Right ventricle myocardium inferior (tissue), 1 donor: ENCODE measurements around the gene FBXL19. TPM values are rescaled to one million over a fixed set of nuclear protein-coding genes. Genes with fewer than 3 reads are reported as not detected.
"Not testable (repeated sequence)": the region's sequence is repeated elsewhere in the genome, so short reads cannot be mapped to it uniquely, and the experiment has no call there.

ENCODE experiments used
- ATAC-seq: fragments of 200-7000 bp; cut with Tn5 transposase; one replicate; pipeline ENCODE4 v1.9.1; 2020; ENCODE audit warnings: mild to moderate bottlenecking, moderate library complexity
- DNase-seq: peaks from one replicate; pipeline ENCODE4 v3.0.0; 2021; ENCODE audit errors: missing footprints
- intact Hi-C: fragments of 100-400 bp; cut with DNase I; formaldehyde crosslinking; loops from one replicate; pipeline ENCODE4 v1.11.0; 2022
- long read RNA-seq: library from polyadenylated mRNA; unstranded; transcript quantifications from one replicate; pipeline ENCODE4 v2.0.0, GENCODE V29; 2021
- total RNA-seq: library from RNA; stranded (reverse); fragmentation: NEBNext Ultra II Directional; extraction: Animal tissue kit (Norgen Biotek cat#: 25700); gene quantifications from one replicate; pipeline ENCODE4 v1.2.1, GENCODE V29; 2021
- donor health status: DM: no; HTN: yes; CAD: no; lungs with severe emphysema.

Gene FBXL19, protein sequence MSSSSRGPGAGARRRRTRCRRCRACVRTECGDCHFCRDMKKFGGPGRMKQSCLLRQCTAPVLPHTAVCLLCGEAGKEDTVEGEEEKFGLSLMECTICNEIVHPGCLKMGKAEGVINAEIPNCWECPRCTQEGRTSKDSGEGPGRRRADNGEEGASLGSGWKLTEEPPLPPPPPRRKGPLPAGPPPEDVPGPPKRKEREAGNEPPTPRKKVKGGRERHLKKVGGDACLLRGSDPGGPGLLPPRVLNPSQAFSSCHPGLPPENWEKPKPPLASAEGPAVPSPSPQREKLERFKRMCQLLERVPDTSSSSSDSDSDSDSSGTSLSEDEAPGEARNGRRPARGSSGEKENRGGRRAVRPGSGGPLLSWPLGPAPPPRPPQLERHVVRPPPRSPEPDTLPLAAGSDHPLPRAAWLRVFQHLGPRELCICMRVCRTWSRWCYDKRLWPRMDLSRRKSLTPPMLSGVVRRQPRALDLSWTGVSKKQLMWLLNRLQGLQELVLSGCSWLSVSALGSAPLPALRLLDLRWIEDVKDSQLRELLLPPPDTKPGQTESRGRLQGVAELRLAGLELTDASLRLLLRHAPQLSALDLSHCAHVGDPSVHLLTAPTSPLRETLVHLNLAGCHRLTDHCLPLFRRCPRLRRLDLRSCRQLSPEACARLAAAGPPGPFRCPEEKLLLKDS
- total RNA-seq: 6.3 TPM
- long read RNA-seq: 0 reads

DNA sequence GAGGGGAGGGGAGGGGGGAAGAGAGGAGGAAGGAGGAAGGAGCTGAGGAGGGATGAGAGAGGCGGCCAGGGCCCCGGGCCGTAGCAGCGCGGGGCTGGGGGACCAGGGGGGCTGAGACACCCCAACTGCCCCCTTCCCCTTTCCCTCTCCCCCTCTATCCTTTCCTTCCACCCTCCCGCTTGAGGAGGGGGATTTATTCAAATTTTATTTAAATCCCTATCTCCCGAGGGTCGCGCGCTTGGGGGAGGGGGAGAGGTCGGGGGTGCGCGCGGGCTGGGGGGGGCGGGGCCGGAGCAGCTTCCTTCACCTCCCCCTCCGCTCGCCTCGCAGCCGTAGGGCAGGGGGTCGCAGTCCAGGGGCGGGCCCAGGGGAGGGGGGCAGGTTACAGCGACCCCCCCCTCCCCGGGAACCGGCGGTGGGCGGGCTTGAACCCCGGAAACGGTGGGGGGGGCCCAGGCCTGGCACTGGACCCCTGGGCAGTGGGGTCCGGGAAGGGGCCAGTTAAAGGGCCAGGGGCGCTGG lies at the start of gene FBXL19:
TSS of gene FBXL19 (plus strand) at position 19 of the 522 bp plus-strand sequence. CDS start 2,183 bp downstream, outside the sequence.
- intact Hi-C loops: loop anchor here (2.0 to 10.0 kb wide), 3 partner anchors 25 to 479 kb away; partner anchors contain the start of genes CTF1, ORAI3 and SEPHS2
- no peak for DNase-seq
- ATAC-seq: no peak

DNA sequence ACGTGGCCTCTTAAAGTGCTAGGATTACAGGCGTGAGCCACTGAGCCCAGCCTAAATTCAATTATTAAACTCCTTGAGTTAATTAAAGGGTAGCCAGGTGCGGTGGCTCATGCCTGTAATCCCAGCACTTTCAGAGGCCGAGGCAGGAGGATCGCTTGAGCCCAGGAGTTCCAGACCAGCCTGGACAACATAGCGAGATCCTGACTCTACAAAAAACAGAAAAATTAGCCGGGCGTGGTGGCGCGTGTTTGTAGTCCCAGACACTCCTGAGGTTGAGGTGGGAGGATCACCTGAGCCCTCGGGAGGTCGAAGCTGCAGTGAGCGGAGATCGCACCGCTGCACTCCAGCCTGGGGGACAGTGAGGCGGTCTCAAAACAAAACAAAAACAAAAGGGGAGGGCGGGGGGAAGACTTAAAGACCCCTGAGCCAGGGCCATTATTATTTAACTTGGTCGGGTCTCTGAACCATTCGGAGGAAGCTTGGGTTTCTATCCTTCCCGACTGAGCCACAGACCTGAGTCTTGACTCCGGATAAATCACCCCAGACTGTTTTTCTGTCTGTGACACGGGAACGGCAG lies 49.0 kb upstream of the FBXL19 start:
- intact Hi-C loops: loop anchor here (2.0 to 5.0 kb wide), 2 partner anchors 20 to 62 kb away; partner anchors contain the start of gene BCL7C
- DNase-seq: no peak
- ATAC-seq: no peak

DNA sequence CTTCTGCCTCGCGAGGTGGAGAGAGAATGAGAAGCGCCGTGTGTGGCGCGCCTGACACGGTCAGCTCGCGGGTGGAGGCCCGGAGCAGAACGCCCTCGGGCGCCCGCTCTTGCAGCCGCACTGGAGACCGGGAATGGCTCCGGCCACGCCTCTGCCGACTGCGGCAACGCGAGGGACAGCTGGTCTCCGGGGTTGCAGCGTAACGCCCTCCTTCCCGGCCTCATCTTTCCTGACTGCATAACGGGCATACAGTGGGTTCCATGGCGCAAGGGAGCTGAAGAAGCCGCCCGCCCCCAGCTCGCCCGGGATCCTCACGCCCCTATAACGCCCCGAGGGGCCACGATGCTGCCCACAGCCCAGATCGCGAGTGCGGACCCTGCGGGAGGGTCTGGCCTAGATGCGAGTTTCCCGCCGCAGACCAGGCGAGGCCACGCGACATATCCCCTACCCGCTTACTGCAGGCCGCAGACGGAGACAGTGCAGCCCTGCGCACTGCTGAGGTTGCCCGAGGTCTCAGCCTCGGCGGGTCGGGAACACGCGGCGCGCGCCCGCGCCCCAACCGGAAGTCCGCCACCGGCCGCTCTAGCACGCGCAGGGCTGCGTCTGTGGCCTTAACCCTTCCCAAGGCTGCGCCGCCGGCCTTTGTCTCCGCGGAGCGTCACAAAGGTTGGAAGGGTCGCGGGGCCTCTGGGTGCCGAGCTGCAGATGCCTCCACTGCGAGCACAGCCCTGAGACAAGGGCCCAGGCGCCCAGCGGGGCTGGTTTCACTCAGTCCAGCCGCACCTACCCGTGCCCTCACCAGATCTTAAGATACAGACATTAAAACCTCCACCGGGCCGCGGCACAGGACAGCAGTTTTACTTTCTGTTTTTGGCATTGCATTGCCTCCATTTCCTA lies 48.3 kb upstream of the FBXL19 start:
- ATAC-seq: peak; percentile 99
- intact Hi-C loops: loop anchor here (2.0 to 5.0 kb wide), 2 partner anchors 20 to 63 kb away; partner anchors contain the start of gene BCL7C
- peak; percentile 97 for DNase-seq

DNA sequence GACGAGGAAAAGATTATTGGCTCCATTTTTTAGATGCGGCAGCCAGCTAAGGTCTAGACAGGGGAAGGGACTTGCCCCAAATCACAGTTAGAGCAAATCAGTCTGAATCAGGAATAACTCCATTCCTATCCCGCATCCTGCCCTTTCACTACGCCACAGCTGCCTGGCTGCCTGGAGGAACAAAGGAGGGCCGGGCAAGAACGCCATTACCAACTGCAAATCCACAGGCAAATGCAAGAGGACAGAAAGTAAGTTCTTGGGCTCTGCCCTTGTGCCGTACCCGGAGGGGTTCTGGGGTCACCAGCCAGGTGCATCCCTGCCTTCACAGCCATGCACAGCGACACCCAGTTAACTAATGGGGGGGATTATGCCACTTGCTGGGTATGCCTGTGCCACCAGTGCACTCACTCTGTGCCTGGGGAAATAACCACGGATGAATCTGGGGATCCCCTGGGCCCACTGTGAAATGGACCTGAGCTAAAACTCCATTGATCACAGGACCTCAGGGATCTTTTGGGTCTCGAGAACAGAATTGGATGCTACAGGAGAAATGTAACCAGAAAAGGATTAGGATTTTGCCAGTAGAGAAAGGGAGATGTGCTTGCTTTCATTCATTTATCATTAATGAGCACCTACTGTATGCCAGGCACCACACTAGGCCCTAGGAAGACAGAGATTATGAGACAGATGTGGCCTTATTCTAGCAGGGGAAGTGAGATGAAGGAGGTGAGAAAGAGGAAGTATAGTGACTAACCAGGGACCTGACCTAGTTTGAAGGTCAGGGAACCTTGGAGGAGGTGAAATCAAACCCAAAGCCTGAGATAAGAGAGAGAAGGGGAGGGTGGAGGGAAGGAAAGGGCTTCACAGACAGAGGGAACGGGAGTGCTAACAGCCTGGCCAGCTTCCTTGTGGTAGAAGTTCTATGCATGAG lies 47.2 kb upstream of the FBXL19 start:
- intact Hi-C loops: loop anchor here (2.0 kb wide), 1 partner anchor 19 kb away; the partner anchor contains the start of gene BCL7C
- ATAC-seq: no peak
- DNase-seq: no peak

DNA sequence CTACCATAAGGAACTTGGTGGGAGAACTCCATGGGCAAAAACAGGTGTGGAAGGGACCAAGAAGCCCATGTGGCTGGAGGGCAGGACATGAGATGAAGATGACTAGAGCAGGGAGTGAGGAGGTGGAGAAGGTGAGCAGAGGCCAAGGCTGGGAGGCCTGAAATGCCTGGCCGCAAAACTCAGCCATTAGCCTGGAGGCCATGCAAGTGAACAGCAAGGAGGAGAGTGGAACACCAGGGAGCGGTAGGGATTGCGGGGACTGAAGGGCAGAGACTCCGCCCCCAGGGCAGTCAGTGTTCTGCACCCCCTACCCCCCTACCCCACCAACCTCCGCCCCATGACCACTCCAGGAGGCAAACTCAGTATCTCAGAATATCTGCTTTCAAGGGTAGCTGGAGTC lies 46.5 kb upstream of the FBXL19 start:
- no peak for DNase-seq
- ATAC-seq: no peak
- intact Hi-C loops: no loop called here

DNA sequence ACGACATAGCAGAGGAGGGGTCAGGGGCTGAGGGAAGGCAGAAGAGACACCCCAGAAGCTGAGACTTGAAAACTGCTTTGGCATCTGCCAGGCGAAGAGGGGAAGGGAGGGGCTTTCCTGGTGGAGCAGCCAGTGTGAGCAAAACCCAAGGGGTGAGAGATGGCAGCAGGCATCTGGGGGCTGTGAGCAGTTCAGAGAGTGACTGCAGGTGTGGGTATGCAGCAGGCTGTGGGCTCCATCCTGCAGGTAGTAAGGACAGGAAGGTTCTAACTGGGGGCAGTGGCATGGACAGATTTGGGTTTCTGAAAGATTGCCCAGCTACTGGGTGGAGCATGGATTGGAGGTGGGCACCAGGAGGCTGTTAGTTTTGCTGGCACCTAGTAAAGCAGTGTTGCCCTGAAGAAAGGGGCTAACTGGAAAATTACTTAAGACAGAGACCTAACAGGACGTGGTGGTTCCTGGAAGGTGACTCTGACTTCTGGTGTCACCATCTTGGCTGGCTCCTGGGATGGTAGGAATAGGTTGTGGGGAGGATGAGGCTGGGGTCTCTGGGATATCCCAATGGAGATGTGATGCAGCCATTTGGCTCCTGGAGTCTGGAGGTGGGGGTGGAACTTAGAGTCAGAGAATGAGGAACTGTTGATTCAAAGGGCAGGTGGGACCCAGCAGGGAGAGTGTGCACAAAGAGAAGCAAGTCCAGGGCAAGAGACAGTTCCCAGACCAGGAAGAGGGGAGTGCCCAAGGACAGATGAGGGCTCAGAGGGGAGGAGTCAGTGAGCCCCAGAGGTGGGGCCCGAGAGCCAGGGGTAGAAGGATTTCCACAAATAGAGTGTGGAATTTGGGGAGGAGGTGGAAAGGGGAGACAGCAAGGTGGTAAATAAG lies 40.7 kb upstream of the FBXL19 start:
- ATAC-seq: no peak
- intact Hi-C loops: no loop called here
- DNase-seq: no peak

DNA sequence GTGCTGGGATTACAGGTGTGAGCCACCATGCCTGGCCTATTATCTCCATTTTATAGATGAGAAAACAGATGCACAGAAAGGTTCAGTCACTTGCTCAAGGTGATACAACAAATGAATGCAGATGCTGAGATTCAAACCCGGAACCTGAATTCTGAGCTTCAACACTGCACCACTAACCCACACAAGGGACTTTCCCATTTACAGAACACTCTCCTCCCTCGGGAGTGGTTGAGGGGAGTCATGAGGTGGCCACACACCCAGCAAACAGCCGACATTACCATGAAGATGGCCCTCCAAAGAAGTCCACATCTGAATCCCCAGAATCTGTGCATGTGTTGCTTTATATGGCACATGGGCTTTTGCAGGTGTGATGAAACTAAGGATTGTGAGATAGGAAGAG lies 38.6 kb upstream of the FBXL19 start:
- intact Hi-C loops: no loop called here
- DNase-seq (no peak), ATAC-seq (no peak)

DNA sequence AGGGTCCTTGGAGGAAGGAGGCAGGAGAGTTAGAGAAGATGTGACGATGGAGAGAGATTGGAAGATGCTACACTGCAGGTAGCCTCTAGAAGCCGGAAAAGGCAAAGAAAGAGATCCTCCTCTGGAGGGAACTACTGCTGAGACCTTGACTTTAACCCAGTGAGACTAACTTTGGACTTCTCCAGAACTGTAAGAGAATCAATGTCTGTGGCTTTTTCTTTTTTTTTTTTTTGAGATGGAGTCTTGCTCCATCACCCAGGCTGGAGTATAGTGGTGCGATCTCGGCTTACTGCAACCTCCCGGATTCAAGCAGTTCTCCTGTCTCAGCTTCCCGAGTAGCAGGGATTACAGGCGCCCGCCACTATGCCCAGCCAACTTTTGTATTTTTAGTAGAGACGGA lies 38.2 kb upstream of the FBXL19 start:
- DNase-seq: no peak
- intact Hi-C loops: no loop called here
- ATAC-seq: no peak

DNA sequence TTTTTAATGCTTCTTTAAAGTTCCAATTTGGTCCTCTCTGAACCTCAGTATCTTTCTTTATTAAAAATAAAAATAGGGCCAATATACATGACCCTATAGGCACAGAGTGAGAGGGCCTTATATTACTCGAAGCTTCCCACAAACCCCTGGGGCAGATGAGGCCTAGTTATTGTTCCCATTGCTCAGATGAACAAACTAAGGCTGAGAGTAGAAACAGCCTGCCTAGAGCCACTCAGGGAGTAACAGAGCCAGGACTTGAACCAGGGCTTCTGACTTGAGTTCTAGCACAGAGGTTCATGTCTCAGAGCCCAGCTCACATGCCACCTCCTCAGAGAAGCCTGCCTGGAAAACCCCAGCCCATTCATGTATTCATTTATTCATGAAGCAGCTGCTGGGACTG lies 37.2 kb upstream of the FBXL19 start:
- intact Hi-C loops: no loop called here
- DNase-seq (no peak), ATAC-seq (no peak)

DNA sequence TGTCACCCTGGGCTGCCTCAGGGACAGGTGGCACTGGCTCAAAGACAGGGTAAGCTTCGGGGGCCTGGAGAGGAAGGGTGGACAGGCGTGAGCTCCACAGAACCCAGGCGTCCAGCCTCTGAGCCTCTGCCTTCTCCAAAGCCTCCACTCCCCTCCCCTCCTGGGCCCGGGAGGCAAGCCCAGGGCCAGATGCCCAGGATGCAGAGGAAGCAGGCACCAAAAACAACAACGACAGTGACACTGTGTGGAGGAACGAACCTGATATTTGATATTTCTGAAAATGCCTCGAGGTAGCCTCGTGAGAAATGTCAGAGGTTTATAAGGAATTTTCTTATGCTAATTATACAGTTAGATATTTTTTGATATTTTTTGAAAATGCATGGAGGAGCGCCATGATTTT lies 35.4 kb upstream of the FBXL19 start:
- no peak for ATAC-seq
- no peak for DNase-seq
- intact Hi-C loops: no loop called here

DNA sequence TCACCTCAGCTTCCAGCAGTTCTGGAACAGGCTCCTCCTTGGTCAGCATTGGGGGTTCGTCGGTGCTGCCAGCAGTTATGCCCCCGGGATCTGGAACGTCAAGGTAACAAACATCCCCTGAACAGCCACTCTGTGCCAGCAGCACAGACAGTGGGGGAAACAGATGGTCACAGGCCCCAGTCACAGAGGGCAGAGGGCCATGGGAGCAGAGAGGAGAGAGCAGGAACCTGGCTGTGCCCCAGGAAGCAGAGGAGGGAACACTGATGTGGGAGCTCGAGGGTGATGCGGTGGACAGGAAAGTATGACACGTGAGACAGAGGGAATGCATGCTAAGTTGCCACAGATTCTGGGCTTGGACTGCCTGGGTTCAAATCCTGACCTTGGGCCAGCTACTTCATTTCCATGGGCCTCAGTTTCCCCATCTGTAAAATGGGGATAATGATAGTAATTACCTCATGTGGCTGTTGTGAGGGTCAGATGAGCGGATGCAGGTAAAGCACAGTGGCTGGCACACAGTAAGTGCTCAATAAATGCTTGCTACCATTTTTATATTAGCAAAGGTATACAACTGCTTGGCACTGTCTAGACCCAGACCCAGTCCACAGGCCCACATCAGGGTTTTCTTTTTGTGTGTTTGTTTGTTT lies 34.4 kb upstream of the FBXL19 start:
- DNase-seq: no peak
- intact Hi-C loops: no loop called here
- no peak for ATAC-seq

DNA sequence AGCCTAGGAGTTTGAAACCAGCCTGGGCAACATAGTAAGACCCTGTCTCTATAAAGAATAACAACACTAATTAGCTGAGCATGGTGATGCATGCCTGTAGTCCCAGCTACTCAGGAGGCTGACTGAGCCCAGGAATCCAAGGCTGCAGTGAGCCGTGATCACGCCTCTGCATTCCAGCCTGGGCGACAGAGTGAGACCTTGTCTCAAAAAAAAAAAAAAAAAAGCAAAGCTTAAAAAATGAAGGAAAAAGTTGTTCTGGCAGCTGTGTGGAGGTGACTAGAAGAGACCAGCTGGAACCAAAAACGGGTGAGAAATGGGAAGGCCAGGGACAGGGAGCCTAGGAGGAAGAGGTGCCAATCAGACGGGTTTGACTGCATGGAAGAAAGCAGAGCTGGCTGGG lies 33.7 kb upstream of the FBXL19 start:
- ATAC-seq: no peak
- no peak for DNase-seq
- intact Hi-C loops: loop anchor here (10.0 kb wide), 1 partner anchor 1085 kb away; the partner anchor contains the start of gene MAZ

DNA sequence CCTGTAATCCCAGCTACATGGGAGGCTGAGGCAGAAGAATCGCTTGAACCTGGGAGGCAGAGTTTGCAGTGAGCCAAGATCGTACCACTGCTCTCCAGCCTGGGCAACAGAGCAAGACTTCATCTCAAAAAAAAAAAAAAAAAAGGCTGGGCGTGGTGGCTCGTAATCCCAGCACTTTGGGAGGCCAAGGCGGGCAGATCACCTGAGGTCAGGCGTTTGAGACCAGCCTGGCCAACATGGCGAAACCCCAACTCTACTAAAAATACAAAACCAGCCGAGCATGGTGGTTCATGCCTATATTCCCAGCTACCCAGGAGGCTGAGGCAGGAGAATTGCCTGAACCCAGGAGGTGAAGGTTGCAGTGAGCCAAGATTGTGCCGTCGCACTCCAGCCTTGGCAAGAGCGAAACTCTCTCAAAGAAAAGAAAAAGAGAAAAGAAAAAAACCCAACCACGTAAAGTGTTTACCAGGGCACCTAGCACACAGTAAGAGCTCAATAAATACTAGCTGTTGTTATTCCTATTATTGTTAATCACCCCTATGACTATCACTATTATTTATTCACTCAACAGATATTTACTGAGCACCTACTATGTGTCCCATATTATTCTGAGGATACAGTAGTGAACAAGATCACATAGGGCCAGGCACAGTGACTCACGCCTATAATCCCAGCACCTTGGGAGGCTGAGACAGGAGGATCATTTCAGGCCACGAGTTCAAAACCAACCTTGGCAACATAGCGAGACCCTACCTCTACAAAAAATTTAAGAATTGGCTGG lies 32.1 kb upstream of the FBXL19 start:
- DNase-seq, ATAC-seq: not testable (repeated sequence)
- intact Hi-C loops: loop anchor here (10.0 kb wide), 1 partner anchor 1086 kb away; the partner anchor contains the start of gene MAZ

DNA sequence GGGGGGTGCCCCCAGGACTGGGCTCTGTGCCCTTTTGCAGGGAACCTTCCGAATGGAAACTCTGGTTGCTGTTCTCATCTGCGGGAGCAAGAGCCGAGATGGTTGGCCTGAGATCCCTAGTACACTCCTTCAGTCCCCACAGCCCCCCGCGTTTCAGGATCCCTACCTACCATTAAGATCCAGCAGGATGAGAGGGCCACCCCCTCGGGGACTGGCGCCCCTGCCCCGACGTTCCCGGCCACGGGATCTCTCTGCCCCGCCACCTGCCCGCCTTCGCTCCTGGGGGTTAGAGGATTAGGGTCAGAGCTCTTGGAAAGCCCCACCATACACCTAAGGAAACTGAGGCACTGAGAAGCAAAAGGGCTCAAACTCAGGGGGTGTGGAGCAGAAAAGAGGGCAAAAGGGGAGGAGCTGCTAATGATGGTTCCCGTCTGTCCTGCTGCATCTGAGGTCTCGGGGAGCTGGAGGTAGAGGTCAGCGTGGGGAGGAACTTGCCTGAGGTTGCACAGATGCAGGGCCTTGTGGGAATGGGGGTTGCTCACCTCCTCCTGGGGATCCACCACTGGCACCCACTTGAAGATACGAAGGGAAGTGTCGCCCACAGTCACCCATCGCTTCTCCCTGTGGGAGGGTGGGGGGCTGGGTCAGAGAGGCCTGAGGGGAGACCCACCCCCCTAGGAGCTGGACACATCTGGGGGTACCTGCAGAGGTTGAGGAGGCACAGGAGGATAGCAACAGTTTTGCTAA lies 30.5 kb upstream of the FBXL19 start:
- intact Hi-C loops: loop anchor here (10.0 kb wide), 1 partner anchor 1088 kb away; the partner anchor contains the start of gene MAZ
- DNase-seq: no peak
- no peak for ATAC-seq
